Measurements from ENCODE around the gene LYSMD3. TPM values are rescaled to one million over a fixed set of nuclear protein-coding genes. Genes with fewer than 3 reads are reported as not detected.

The LYSMD3 gene
- total and polyA plus RNA-seq, 9 of the 15 experiments (the other 6 are each of a cell fraction or from before 2014, with no cell fraction given), result 9.5 to 42.3 (median 20.7) TPM

DNA sequence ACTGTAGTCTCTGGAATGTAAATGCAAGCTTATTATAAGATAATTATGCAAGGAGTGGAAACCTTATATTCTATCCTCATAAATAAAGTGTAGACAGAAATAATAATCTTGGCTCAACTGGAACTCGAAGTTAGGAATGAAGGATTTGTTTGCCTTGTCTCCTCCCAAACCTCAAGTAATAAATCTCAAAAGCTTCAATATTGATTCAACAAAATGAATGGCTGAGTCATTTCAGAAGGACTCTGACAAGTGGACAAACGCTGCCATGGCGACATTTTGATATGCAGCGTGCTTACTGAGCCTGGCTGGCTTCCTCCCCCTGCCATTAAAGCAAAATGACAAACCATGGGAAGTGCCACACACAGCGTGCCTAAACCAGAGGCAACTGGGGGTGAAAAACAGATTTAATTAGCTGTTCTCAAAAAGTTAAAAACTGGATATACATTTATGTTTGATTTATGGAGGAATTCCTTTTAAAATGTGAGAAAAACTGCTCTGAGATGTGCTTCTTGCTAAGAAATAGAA, 18.7 kb upstream of the LYSMD3 start (continued):
- TF ChIP-seq SRSF3 (IDR thresholded peaks at IDR 0.05; ENCODE audit: insufficient read depth, low read length) (no peak), EP300 (IDR thresholded peaks at IDR 0.05; ENCODE audit: low read length) (0 out of 2 replicates have a peak, but pooled peaks have one; percentile 27), ZNF316 (IDR thresholded peaks at IDR 0.05) (peak; percentile 67), ZNF707 (CRISPR knock-in tag; conservative IDR thresholded peaks at IDR 0.05) (no peak), HOXB6 (CRISPR knock-in tag; IDR thresholded peaks at IDR 0.05; ENCODE audit: borderline replicate concordance) (no peak), ZNF146 (CRISPR knock-in tag; IDR thresholded peaks at IDR 0.05; ENCODE audit: unreplicated experiment) (no peak), EZH2 (IDR thresholded peaks at IDR 0.05; ENCODE audit: borderline replicate concordance, low read depth, low read length) (no peak), YBX1 (IDR thresholded peaks at IDR 0.05) (no peak), C11orf30 (IDR thresholded peaks at IDR 0.05; ENCODE audit: low read depth) (peak; percentile 75)
- TF ChIP-seq, protein P1, sequence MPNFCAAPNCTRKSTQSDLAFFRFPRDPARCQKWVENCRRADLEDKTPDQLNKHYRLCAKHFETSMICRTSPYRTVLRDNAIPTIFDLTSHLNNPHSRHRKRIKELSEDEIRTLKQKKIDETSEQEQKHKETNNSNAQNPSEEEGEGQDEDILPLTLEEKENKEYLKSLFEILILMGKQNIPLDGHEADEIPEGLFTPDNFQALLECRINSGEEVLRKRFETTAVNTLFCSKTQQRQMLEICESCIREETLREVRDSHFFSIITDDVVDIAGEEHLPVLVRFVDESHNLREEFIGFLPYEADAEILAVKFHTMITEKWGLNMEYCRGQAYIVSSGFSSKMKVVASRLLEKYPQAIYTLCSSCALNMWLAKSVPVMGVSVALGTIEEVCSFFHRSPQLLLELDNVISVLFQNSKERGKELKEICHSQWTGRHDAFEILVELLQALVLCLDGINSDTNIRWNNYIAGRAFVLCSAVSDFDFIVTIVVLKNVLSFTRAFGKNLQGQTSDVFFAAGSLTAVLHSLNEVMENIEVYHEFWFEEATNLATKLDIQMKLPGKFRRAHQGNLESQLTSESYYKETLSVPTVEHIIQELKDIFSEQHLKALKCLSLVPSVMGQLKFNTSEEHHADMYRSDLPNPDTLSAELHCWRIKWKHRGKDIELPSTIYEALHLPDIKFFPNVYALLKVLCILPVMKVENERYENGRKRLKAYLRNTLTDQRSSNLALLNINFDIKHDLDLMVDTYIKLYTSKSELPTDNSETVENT (CRISPR knock-in tag; IDR thresholded peaks at IDR 0.05), result no peak
- TF ChIP-seq, protein P2, sequence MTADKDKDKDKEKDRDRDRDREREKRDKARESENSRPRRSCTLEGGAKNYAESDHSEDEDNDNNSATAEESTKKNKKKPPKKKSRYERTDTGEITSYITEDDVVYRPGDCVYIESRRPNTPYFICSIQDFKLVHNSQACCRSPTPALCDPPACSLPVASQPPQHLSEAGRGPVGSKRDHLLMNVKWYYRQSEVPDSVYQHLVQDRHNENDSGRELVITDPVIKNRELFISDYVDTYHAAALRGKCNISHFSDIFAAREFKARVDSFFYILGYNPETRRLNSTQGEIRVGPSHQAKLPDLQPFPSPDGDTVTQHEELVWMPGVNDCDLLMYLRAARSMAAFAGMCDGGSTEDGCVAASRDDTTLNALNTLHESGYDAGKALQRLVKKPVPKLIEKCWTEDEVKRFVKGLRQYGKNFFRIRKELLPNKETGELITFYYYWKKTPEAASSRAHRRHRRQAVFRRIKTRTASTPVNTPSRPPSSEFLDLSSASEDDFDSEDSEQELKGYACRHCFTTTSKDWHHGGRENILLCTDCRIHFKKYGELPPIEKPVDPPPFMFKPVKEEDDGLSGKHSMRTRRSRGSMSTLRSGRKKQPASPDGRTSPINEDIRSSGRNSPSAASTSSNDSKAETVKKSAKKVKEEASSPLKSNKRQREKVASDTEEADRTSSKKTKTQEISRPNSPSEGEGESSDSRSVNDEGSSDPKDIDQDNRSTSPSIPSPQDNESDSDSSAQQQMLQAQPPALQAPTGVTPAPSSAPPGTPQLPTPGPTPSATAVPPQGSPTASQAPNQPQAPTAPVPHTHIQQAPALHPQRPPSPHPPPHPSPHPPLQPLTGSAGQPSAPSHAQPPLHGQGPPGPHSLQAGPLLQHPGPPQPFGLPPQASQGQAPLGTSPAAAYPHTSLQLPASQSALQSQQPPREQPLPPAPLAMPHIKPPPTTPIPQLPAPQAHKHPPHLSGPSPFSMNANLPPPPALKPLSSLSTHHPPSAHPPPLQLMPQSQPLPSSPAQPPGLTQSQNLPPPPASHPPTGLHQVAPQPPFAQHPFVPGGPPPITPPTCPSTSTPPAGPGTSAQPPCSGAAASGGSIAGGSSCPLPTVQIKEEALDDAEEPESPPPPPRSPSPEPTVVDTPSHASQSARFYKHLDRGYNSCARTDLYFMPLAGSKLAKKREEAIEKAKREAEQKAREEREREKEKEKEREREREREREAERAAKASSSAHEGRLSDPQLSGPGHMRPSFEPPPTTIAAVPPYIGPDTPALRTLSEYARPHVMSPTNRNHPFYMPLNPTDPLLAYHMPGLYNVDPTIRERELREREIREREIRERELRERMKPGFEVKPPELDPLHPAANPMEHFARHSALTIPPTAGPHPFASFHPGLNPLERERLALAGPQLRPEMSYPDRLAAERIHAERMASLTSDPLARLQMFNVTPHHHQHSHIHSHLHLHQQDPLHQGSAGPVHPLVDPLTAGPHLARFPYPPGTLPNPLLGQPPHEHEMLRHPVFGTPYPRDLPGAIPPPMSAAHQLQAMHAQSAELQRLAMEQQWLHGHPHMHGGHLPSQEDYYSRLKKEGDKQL (CRISPR knock-in tag; IDR thresholded peaks at IDR 0.05; ENCODE audit: borderline replicate concordance), result no peak
- TF ChIP-seq, protein P3, sequence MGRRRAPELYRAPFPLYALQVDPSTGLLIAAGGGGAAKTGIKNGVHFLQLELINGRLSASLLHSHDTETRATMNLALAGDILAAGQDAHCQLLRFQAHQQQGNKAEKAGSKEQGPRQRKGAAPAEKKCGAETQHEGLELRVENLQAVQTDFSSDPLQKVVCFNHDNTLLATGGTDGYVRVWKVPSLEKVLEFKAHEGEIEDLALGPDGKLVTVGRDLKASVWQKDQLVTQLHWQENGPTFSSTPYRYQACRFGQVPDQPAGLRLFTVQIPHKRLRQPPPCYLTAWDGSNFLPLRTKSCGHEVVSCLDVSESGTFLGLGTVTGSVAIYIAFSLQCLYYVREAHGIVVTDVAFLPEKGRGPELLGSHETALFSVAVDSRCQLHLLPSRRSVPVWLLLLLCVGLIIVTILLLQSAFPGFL (CRISPR knock-in tag; IDR thresholded peaks at IDR 0.05), result no peak
- TF ChIP-seq, protein P4, sequence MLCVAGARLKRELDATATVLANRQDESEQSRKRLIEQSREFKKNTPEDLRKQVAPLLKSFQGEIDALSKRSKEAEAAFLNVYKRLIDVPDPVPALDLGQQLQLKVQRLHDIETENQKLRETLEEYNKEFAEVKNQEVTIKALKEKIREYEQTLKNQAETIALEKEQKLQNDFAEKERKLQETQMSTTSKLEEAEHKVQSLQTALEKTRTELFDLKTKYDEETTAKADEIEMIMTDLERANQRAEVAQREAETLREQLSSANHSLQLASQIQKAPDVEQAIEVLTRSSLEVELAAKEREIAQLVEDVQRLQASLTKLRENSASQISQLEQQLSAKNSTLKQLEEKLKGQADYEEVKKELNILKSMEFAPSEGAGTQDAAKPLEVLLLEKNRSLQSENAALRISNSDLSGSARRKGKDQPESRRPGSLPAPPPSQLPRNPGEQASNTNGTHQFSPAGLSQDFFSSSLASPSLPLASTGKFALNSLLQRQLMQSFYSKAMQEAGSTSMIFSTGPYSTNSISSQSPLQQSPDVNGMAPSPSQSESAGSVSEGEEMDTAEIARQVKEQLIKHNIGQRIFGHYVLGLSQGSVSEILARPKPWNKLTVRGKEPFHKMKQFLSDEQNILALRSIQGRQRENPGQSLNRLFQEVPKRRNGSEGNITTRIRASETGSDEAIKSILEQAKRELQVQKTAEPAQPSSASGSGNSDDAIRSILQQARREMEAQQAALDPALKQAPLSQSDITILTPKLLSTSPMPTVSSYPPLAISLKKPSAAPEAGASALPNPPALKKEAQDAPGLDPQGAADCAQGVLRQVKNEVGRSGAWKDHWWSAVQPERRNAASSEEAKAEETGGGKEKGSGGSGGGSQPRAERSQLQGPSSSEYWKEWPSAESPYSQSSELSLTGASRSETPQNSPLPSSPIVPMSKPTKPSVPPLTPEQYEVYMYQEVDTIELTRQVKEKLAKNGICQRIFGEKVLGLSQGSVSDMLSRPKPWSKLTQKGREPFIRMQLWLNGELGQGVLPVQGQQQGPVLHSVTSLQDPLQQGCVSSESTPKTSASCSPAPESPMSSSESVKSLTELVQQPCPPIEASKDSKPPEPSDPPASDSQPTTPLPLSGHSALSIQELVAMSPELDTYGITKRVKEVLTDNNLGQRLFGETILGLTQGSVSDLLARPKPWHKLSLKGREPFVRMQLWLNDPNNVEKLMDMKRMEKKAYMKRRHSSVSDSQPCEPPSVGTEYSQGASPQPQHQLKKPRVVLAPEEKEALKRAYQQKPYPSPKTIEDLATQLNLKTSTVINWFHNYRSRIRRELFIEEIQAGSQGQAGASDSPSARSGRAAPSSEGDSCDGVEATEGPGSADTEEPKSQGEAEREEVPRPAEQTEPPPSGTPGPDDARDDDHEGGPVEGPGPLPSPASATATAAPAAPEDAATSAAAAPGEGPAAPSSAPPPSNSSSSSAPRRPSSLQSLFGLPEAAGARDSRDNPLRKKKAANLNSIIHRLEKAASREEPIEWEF (CRISPR knock-in tag; IDR thresholded peaks at IDR 0.05), result peak; percentile 83; the same call in 1 of the 2 replicates

Measured in K562 (cell line).